Measurements from ENCODE around the gene IL20RA. TPM values are rescaled to one million over a fixed set of nuclear protein-coding genes. Genes with fewer than 3 reads are reported as not detected.

IL20RA gene
- total RNA-seq, 4 donors from 2014 or later: 0.88 to 6.4 (median 4.3) TPM

GRCh38 chr6:136990754-136991153, 54.0 kb downstream of the IL20RA start:
- no peak overlapping the region for H3K4me3 ChIP-seq
- no peak for TF ChIP-seq POLR2A (IDR thresholded peaks at IDR 0.05)
- no peak for TF ChIP-seq CTCF (IDR thresholded peaks at IDR 0.05)
- intact Hi-C loops (cut with DNase I; ENCODE audit: low total_unique reads): no loop called here
- H3K9me3 ChIP-seq: no peaks in the 10 kb centered on the region
- H3K27ac ChIP-seq: no peak overlapping the region
- no peak for DNase-seq
- no peaks in the 10 kb centered on the region for H3K4me1 ChIP-seq
- H3K27me3 ChIP-seq: peaks cover 0 to 5% of the 10 kb centered on the region in 2 donors
- no peaks in the 10 kb centered on the region for H3K36me3 ChIP-seq

- H3K27ac ChIP-seq: peak overlapping the region; percentile 43 to 61
- peak overlapping the region; percentile 27 to 34 for H3K4me3 ChIP-seq
- peaks cover 0 to 5% of the 10 kb centered on the region in 2 donors for H3K27me3 ChIP-seq
- no peaks in the 10 kb centered on the region for H3K9me3 ChIP-seq
- intact Hi-C loops (cut with DNase I; ENCODE audit: low total_unique reads): no loop called here
- TF ChIP-seq CTCF (IDR thresholded peaks at IDR 0.05): no peak
- no peak for TF ChIP-seq POLR2A (IDR thresholded peaks at IDR 0.05)
- DNase-seq: no peak
- no peaks in the 10 kb centered on the region for H3K4me1 ChIP-seq
- no peaks in the 10 kb centered on the region for H3K36me3 ChIP-seq
These were observed 54.6 kb downstream of the IL20RA start for GRCh38 chr6:136990242-136990578.

GRCh38 chr6:136989571-136990241, 55.1 kb downstream of the IL20RA start:
- Histone ChIP-seq H3K27ac (peak overlapping the region; percentile 43 to 61), H3K9me3 (no peaks in the 10 kb centered on the region), H3K4me1 (no peaks in the 10 kb centered on the region), H3K27me3 (peaks cover 0 to 5% of the 10 kb centered on the region in 2 donors), H3K36me3 (no peaks in the 10 kb centered on the region), H3K4me3 (peak overlapping the region; percentile 27 to 34)
- DNase-seq: peak; percentile 46 to 57
- no peak for TF ChIP-seq CTCF (IDR thresholded peaks at IDR 0.05)
- peak in 1 of 2 donors; percentile 22 for TF ChIP-seq POLR2A (IDR thresholded peaks at IDR 0.05)
- intact Hi-C loops (cut with DNase I; ENCODE audit: low total_unique reads): no loop called here

- Histone ChIP-seq H3K27ac (no peak overlapping the region), H3K9me3 (no peaks in the 10 kb centered on the region), H3K4me3 (no peak overlapping the region), H3K36me3 (no peaks in the 10 kb centered on the region), H3K27me3 (peaks cover 0 to 5% of the 10 kb centered on the region in 2 donors), H3K4me1 (no peaks in the 10 kb centered on the region)
- DNase-seq: no peak
- intact Hi-C loops (cut with DNase I; ENCODE audit: low total_unique reads): no loop called here
- TF ChIP-seq CTCF (IDR thresholded peaks at IDR 0.05): no peak
- no peak for TF ChIP-seq POLR2A (IDR thresholded peaks at IDR 0.05)
These were observed 57.2 kb downstream of the IL20RA start for GRCh38 chr6:136987526-136987925.

GRCh38 chr6:136985502-136985901, 59.3 kb downstream of the IL20RA start:
- DNase-seq: no peak
- TF ChIP-seq CTCF (IDR thresholded peaks at IDR 0.05) (no peak), POLR2A (IDR thresholded peaks at IDR 0.05) (no peak)
- intact Hi-C loops (cut with DNase I; ENCODE audit: low total_unique reads): no loop called here
- Histone ChIP-seq H3K36me3 (no peaks in the 10 kb centered on the region), H3K27me3 (peaks cover 0 to under 1% of the 10 kb centered on the region in 2 donors), H3K9me3 (no peaks in the 10 kb centered on the region), H3K4me3 (no peak overlapping the region), H3K27ac (no peak overlapping the region), H3K4me1 (no peaks in the 10 kb centered on the region)
